ENCODE results near the gene FAAP20.
A peak's percentile ranks its signal among the peaks of the same experiment; 100 is the strongest.

FAAP20 gene

DNA sequence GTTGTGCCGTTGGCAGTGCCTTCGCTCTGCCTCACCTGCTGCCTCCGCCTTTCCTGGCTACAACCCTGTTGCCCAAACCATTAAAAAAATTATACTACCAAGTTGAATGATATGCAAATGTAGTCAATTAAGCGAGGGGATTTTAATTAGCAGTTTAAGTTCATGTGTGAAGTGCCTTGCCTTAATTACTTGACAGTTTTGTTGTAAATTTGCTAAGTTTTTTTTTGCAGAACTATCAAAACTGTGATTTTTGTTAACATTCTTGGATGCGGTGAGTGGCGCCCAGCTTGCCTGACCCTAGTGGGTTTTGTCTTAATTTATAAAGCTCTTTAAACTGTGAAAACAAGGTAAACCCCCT is 44.4 kb upstream of the FAAP20 start:
- Histone ChIP-seq H3K27ac (ENCODE audit: insufficient read depth in 1 of 2, low read depth in 1 of 2, low read length in 2 of 2, poor library complexity in 1 of 2, severe bottlenecking in 2 of 2) (no peak overlapping the region), H3K36me3 (ENCODE audit: control insufficient read depth in 4 of 4, insufficient read depth in 4 of 4, low read length in 3 of 4) (peaks cover 0 to 7% (median 3%) of the 10 kb centered on the region in 4 experiments), H3K9me3 (ENCODE audit: control extremely low read depth in 1 of 5, control insufficient read depth in 4 of 5, insufficient read depth in 2 of 5, low read depth in 1 of 5, low read length in 4 of 5) (no peaks in the 10 kb centered on the region), H3K4me3 (ENCODE audit: control insufficient read depth in 1 of 7, extremely low read depth in 1 of 7, insufficient read depth in 4 of 7, low read depth in 2 of 7, low read length in 6 of 7) (no peak overlapping the region), H3K4me1 (ENCODE audit: control extremely low read depth in 1 of 4, control insufficient read depth in 4 of 4, insufficient read depth in 4 of 4, low read length in 3 of 4) (peaks cover 2 to 65% (median 43%) of the 10 kb centered on the region in 4 experiments), H3K27me3 (replicated peaks in 2 of 5; ENCODE audit: control insufficient read depth in 4 of 5, insufficient read depth in 5 of 5, low read length in 4 of 5) (no peaks in the 10 kb centered on the region)
- ChIA-PET POLR2A (interaction anchor here (0.9 to 8.1 kb wide), 3 partner anchors 9 to 61 kb away, joined by 3 to 42 read pairs (median 7); partner anchors contain the start of gene SKI), CTCF (interaction anchor here (1.3 to 4.4 kb wide), 5 partner anchors 8 to 53 kb away, joined by 4 to 24 read pairs (median 4); no protein-coding TSS in a partner anchor)
- no peak for DNase-seq
- 100% methylated on average over 3 of the region's 6 CpGs for WGBS (ENCODE audit: insufficient coverage)

DNA sequence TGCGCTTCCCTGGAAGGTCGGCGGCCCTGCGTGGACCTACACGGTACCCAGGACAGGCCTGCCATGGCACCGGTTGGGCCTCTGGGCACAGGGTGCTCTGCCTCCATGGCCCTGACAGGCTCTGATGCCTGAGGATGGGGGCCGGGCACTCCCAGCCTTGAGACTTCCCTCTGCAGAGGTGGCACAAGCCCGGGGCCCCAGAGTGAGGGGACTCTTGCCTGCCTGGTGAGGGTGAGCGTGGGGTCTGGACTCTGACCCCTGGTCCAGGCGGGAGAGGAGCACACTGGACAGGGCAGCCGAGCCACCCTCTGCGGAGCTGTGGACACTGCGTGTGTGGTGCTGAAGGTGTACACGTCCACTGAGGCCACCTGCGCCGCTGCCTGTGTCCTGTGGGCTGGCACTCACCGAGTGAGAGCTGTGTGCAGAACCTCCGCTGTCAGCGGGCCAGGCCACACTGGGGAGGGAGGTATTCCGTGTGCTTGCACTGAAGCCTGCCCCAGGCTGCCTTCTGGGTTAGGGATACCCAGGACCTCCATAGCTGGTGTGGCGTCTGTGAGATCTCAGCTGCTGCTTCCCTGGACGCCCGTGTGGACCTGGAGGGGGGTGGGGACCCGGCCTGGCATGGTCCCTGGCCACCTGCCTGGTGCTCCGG is 43.9 kb upstream of the FAAP20 start:
- Histone ChIP-seq H3K36me3 (ENCODE audit: control insufficient read depth in 4 of 4, insufficient read depth in 4 of 4, low read length in 3 of 4) (peaks cover 0 to 7% (median 3%) of the 10 kb centered on the region in 4 experiments), H3K4me1 (ENCODE audit: control extremely low read depth in 1 of 4, control insufficient read depth in 4 of 4, insufficient read depth in 4 of 4, low read length in 3 of 4) (peaks cover 6 to 70% (median 48%) of the 10 kb centered on the region in 4 experiments), H3K27me3 (replicated peaks in 2 of 5; ENCODE audit: control insufficient read depth in 4 of 5, insufficient read depth in 5 of 5, low read length in 4 of 5) (no peaks in the 10 kb centered on the region), H3K4me3 (ENCODE audit: control insufficient read depth in 1 of 7, extremely low read depth in 1 of 7, insufficient read depth in 4 of 7, low read depth in 2 of 7, low read length in 6 of 7) (no peak overlapping the region), H3K9me3 (ENCODE audit: control extremely low read depth in 1 of 5, control insufficient read depth in 4 of 5, insufficient read depth in 2 of 5, low read depth in 1 of 5, low read length in 4 of 5) (no peaks in the 10 kb centered on the region), H3K27ac (ENCODE audit: insufficient read depth in 1 of 2, low read depth in 1 of 2, low read length in 2 of 2, poor library complexity in 1 of 2, severe bottlenecking in 2 of 2) (no peak overlapping the region)
- POLR2A ChIA-PET, result interaction anchor here (0.6 to 8.1 kb wide), 4 partner anchors 9 to 72 kb away, joined by 3 to 42 read pairs (median 5); partner anchors contain the start of gene SKI
- CTCF ChIA-PET, result interaction anchor here (1.3 to 4.4 kb wide), 5 partner anchors 8 to 53 kb away, joined by 4 to 24 read pairs (median 4); no protein-coding TSS in a partner anchor
- no peak for DNase-seq
- WGBS (ENCODE audit: insufficient coverage), result 93% methylated on average over 23 of the region's 25 CpGs

DNA sequence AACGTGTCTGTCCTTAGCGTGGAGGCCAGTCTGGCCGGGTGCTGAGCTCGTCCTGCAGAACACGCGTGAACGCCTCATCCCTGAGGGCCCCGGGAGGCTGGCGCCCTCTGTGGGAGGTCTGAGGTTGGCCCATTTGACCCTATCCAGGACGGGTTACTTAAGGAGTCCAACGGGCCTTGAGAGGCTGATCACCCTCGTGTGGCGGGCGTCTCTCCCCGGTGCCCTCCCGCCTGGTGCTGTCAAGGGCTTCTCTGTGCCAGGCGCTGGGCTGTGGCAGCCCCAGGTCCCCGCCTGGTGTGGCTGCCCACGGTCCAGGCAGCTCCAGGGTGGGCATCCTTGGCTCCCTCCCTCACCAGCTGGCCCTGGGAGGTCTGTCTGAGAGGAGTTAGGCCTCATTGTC is 43.2 kb upstream of the FAAP20 start:
- H3K36me3 ChIP-seq (ENCODE audit: control insufficient read depth in 4 of 4, insufficient read depth in 4 of 4, low read length in 3 of 4), result peaks cover 0 to 7% (median 2%) of the 10 kb centered on the region in 4 experiments
- peak overlapping the region in 1 of 7 experiments; percentile 2 for H3K4me3 ChIP-seq (ENCODE audit: control insufficient read depth in 1 of 7, extremely low read depth in 1 of 7, insufficient read depth in 4 of 7, low read depth in 2 of 7, low read length in 6 of 7)
- DNase-seq, result no peak
- ChIA-PET CTCF (interaction anchor here (0.7 to 1.7 kb wide), 6 partner anchors 13 to 42 kb away, joined by 3 to 5 read pairs (median 4); no protein-coding TSS in a partner anchor), POLR2A (interaction anchor here (0.6 to 8.1 kb wide), 3 partner anchors 8 to 72 kb away, joined by 3 to 42 read pairs (median 7); partner anchors contain the start of gene SKI)
- H3K9me3 ChIP-seq (ENCODE audit: control extremely low read depth in 1 of 5, control insufficient read depth in 4 of 5, insufficient read depth in 2 of 5, low read depth in 1 of 5, low read length in 4 of 5), result no peaks in the 10 kb centered on the region
- H3K4me1 ChIP-seq (ENCODE audit: control extremely low read depth in 1 of 4, control insufficient read depth in 4 of 4, insufficient read depth in 4 of 4, low read length in 3 of 4), result peaks cover 6 to 77% (median 55%) of the 10 kb centered on the region in 4 experiments
- H3K27me3 ChIP-seq (replicated peaks in 2 of 5; ENCODE audit: control insufficient read depth in 4 of 5, insufficient read depth in 5 of 5, low read length in 4 of 5), result no peaks in the 10 kb centered on the region
- 90% methylated on average over 13 of the region's 19 CpGs for WGBS (ENCODE audit: insufficient coverage)
- H3K27ac ChIP-seq (ENCODE audit: insufficient read depth in 1 of 2, low read depth in 1 of 2, low read length in 2 of 2, poor library complexity in 1 of 2, severe bottlenecking in 2 of 2), result no peak overlapping the region

DNA sequence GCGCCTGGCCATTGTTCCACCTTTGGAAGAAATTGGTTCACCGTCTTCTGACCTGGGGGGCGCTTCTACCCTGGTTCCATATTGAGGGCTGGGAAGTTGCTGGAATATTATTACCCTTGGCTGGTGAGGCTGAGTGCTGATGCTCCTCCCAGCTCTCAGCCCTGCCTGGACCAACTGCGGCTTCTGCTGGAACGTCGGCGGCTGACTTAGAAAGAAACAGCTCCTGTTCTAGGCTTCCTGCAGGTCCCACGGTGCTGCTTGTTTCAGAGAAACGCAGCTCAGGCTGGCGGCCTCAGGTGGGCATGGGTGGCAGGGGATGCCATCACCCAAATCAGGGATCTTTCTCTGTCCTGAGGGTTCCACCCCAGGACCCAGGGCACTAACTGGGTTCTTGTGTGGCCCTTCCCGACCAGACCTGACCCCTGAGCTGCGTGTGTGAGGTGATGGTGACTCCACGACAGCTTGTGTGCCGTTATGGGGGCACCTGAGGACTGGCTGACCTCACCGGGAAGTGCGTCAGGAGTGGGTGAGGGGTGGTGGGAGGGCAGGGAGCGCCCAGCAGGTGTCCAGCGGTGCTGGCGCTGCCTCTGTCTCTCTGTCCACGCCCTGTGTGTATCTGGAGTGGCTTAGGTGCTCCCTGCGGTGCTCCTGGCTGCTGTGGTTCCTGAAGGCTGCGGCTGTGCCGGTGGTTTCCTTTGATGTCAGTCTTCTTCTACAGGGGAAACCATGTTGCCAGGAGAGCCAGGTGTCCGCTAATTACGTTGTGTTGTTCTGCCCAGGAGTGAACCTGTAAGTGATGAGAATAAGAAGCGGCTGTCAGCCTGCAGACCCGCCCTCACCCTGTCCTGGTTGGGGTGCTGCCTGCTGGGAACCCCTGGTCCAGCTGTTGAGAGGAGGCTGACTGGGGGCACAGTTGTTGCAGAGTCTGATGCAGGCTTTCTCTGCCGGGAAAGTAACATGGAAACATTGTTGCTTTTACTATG is 42.4 kb upstream of the FAAP20 start:
- Histone ChIP-seq H3K36me3 (ENCODE audit: control insufficient read depth in 4 of 4, insufficient read depth in 4 of 4, low read length in 3 of 4) (peaks cover 0 to 10% (median 3%) of the 10 kb centered on the region in 4 experiments), H3K27me3 (replicated peaks in 2 of 5; ENCODE audit: control insufficient read depth in 4 of 5, insufficient read depth in 5 of 5, low read length in 4 of 5) (no peaks in the 10 kb centered on the region), H3K27ac (ENCODE audit: insufficient read depth in 1 of 2, low read depth in 1 of 2, low read length in 2 of 2, poor library complexity in 1 of 2, severe bottlenecking in 2 of 2) (no peak overlapping the region), H3K9me3 (ENCODE audit: control extremely low read depth in 1 of 5, control insufficient read depth in 4 of 5, insufficient read depth in 2 of 5, low read depth in 1 of 5, low read length in 4 of 5) (no peaks in the 10 kb centered on the region), H3K4me3 (ENCODE audit: control insufficient read depth in 1 of 7, extremely low read depth in 1 of 7, insufficient read depth in 4 of 7, low read depth in 2 of 7, low read length in 6 of 7) (peak overlapping the region in 1 of 7 experiments; percentile 10), H3K4me1 (ENCODE audit: control extremely low read depth in 1 of 4, control insufficient read depth in 4 of 4, insufficient read depth in 4 of 4, low read length in 3 of 4) (peaks cover 6 to 85% (median 63%) of the 10 kb centered on the region in 4 experiments)
- WGBS (ENCODE audit: insufficient coverage), result 79% methylated on average over 25 of the region's 28 CpGs
- POLR2A ChIA-PET, result interaction anchor here (0.5 to 8.1 kb wide), 3 partner anchors 7 to 21 kb away, joined by 3 to 42 read pairs (median 7); partner anchors contain the start of gene SKI
- DNase-seq, result peak in 2 of 3 donors; percentile 41 to 52
- CTCF ChIA-PET, result interaction anchor here (0.7 to 1.7 kb wide), 6 partner anchors 12 to 42 kb away, joined by 3 to 5 read pairs (median 4); no protein-coding TSS in a partner anchor

DNA sequence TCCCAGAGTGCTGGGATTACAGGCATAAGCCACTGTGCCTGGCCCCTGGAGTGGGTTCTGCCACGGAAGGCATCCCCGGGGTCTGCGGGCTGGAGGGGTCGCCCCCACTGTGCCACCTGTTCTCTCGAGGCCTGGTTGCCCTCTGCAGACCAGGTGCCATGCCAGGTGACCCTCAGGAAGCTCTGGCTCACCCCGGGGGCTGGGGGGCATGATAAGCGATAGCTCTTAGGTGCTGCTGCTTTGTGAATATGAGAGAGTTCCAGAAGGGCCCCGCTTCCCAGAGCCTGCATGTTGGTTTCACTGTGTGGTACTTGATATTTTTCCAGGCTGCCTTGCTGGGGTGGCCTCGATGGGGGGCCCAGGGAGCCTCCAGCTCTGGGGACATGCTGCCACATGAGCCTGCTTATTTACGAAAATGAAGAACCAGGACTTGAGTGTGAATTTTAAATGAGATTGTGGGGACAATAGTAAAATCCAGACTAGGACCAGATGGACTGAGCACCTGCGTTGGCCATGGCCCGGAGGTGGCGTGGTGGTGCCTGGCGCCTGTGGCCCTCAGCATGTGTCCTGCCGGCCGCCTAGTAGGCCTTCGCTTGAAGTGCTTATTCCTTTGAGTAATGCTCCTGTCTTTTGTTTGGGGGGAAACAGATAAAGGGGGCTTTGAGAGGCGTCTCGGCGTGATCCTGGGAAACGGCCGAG is 40.9 kb upstream of the FAAP20 start:
- ChIA-PET CTCF (interaction anchor here (1.2 to 4.3 kb wide), 5 partner anchors 8 to 66 kb away, joined by 3 to 21 read pairs (median 3); no protein-coding TSS in a partner anchor), POLR2A (interaction anchor here (0.6 to 8.8 kb wide), 3 partner anchors 12 to 65 kb away, joined by 3 to 150 read pairs (median 8); no protein-coding TSS in a partner anchor)
- Histone ChIP-seq H3K4me3 (ENCODE audit: control insufficient read depth in 1 of 7, extremely low read depth in 1 of 7, insufficient read depth in 4 of 7, low read depth in 2 of 7, low read length in 6 of 7) (no peak overlapping the region), H3K9me3 (ENCODE audit: control extremely low read depth in 1 of 5, control insufficient read depth in 4 of 5, insufficient read depth in 2 of 5, low read depth in 1 of 5, low read length in 4 of 5) (no peaks in the 10 kb centered on the region), H3K27ac (ENCODE audit: insufficient read depth in 1 of 2, low read depth in 1 of 2, low read length in 2 of 2, poor library complexity in 1 of 2, severe bottlenecking in 2 of 2) (peak overlapping the region in 1 of 2 experiments; percentile 71), H3K27me3 (replicated peaks in 2 of 5; ENCODE audit: control insufficient read depth in 4 of 5, insufficient read depth in 5 of 5, low read length in 4 of 5) (no peaks in the 10 kb centered on the region), H3K36me3 (ENCODE audit: control insufficient read depth in 4 of 4, insufficient read depth in 4 of 4, low read length in 3 of 4) (peaks cover 0 to 6% (median under 1%) of the 10 kb centered on the region in 4 experiments), H3K4me1 (ENCODE audit: control extremely low read depth in 1 of 4, control insufficient read depth in 4 of 4, insufficient read depth in 4 of 4, low read length in 3 of 4) (peaks cover 6 to 95% (median 77%) of the 10 kb centered on the region in 4 experiments)
- no peak for DNase-seq
- WGBS (ENCODE audit: insufficient coverage), result 92% methylated on average over 17 of the region's 22 CpGs

DNA sequence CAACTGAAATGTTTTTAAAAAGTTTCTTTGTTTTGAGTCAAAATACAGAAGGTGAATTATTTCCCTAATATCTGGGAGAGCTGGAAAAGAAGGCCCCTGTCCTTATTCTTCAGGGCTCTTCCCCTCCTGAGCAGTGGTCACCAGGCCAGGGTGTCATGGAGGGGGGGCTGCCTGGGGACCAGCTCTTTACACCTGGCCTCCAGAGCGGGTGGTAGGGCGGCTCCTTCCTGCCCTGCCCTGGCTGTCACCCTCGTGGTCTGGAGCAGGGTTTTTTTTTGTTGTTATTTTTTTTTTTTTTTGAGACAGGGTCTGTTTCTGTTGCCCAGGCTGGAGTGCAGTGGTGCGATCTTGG is 40.2 kb upstream of the FAAP20 start:
- DNase-seq, result peak in 1 of 3 donors; percentile 37
- Histone ChIP-seq H3K27me3 (replicated peaks in 2 of 5; ENCODE audit: control insufficient read depth in 4 of 5, insufficient read depth in 5 of 5, low read length in 4 of 5) (no peaks in the 10 kb centered on the region), H3K27ac (ENCODE audit: insufficient read depth in 1 of 2, low read depth in 1 of 2, low read length in 2 of 2, poor library complexity in 1 of 2, severe bottlenecking in 2 of 2) (peak overlapping the region; percentile 40 to 71), H3K4me1 (ENCODE audit: control extremely low read depth in 1 of 4, control insufficient read depth in 4 of 4, insufficient read depth in 4 of 4, low read length in 3 of 4) (peaks cover 6 to 95% (median 79%) of the 10 kb centered on the region in 4 experiments), H3K4me3 (ENCODE audit: control insufficient read depth in 1 of 7, extremely low read depth in 1 of 7, insufficient read depth in 4 of 7, low read depth in 2 of 7, low read length in 6 of 7) (peak overlapping the region in 2 of 7 experiments; percentile 0 to 36), H3K9me3 (ENCODE audit: control extremely low read depth in 1 of 5, control insufficient read depth in 4 of 5, insufficient read depth in 2 of 5, low read depth in 1 of 5, low read length in 4 of 5) (no peaks in the 10 kb centered on the region), H3K36me3 (ENCODE audit: control insufficient read depth in 4 of 4, insufficient read depth in 4 of 4, low read length in 3 of 4) (peaks cover 0 to 6% (median under 1%) of the 10 kb centered on the region in 4 experiments)
- ChIA-PET POLR2A (interaction anchor here (0.6 to 8.8 kb wide), 11 partner anchors 9 to 77 kb away, joined by 3 to 150 read pairs (median 5); no protein-coding TSS in a partner anchor), CTCF (interaction anchor here (1.1 to 4.3 kb wide), 8 partner anchors 8 to 66 kb away, joined by 3 to 21 read pairs (median 3); no protein-coding TSS in a partner anchor)
- 20% methylated on average over 1 of the region's 4 CpGs for WGBS (ENCODE audit: insufficient coverage)
